Body of pancreas (tissue), 4 donors: Measurements from ENCODE around the gene E2F1.

Experiments used
- CTCF ChIP-seq, 7 experiments: fragments of 450-650 bp in 4 of 7; fragments of 200-600 bp in 3 of 7; sonication (generic) in 3 of 7; IDR thresholded peaks; one replicate each; pipeline ENCODE4 v1.5.1; 2016 to 2019; ENCODE audit warnings: antibody characterized with exemption in 7 of 7
- POLR2A ChIP-seq, 3 donors: fragments of 450-650 bp; IDR thresholded peaks; one replicate each; pipeline ENCODE4 v1.6.1; 2016; ENCODE audit warnings: antibody characterized with exemption in 3 of 3, mild to moderate bottlenecking in 2 of 3

- TF ChIP-seq POLR2A (IDR thresholded peaks at IDR 0.05), result no peak
- no peak for TF ChIP-seq CTCF (IDR thresholded peaks at IDR 0.05)
Measured at GRCh38 chr20:33636776-33637175, 49.4 kb downstream of the E2F1 start.
